ENCODE measurements around the gene SLC35E3. TPM values are rescaled to one million over a fixed set of nuclear protein-coding genes. Genes with fewer than 3 reads are reported as not detected.

Gene SLC35E3
- polyA plus RNA-seq, 1 of the 3 experiments (the other 2 are of a cell fraction): 5.7 TPM

GRCh38 chr12:68790952-68791234, 44.9 kb downstream of the SLC35E3 start:
- ChIA-PET POLR2A (no interaction called here), CTCF (no interaction called here)
- Histone ChIP-seq H4K20me1 (ENCODE audit: insufficient read depth) (no peaks in the 10 kb centered on the region), H3K9me2 (no peaks in the 10 kb centered on the region), H3K4me2 (no peak overlapping the region), H3K4me3 (ENCODE audit: low read depth in 2 of 2, low read length in 1 of 2) (no peak overlapping the region), H3K79me2 (ENCODE audit: insufficient read depth) (no peaks in the 10 kb centered on the region), H3K27ac (ENCODE audit: low read depth in 2 of 2, low read length in 1 of 2) (no peak overlapping the region), H3K9ac (no peak overlapping the region), H3K9me3 (no peaks in the 10 kb centered on the region), H3K4me1 (ENCODE audit: control insufficient read depth in 1 of 2, insufficient read depth in 2 of 2, low read depth in 1 of 2, low read length in 1 of 2) (no peaks in the 10 kb centered on the region), H2AFZ (ENCODE audit: low read depth) (no peak overlapping the region), H3K36me3 (replicated peaks in 1 of 2; ENCODE audit: control insufficient read depth in 1 of 2, insufficient read depth in 2 of 2, low read length in 1 of 2) (no peaks in the 10 kb centered on the region), H3F3A (replicated peaks; ENCODE audit: insufficient read depth) (peaks cover 12% of the 10 kb centered on the region), H3K27me3 (ENCODE audit: insufficient read depth) (no peaks in the 10 kb centered on the region)
- 61% methylated on average over 3 of the region's 3 CpGs for WGBS (ENCODE audit: low lambda C conversion rate)
- no peak for DNase-seq
- TF ChIP-seq RFX5 (IDR thresholded peaks at IDR 0.05; ENCODE audit: low read length) (no peak), YY1 (IDR thresholded peaks at IDR 0.05; ENCODE audit: low read depth) (no peak), IRF3 (IDR thresholded peaks at IDR 0.05; ENCODE audit: low read depth, low read length) (no peak), RAD21 (IDR thresholded peaks at IDR 0.05; ENCODE audit: low read length) (no peak), TCF12 (IDR thresholded peaks at IDR 0.05) (no peak), RCOR1 (IDR thresholded peaks at IDR 0.05; ENCODE audit: low read length) (no peak), GABPA (IDR thresholded peaks at IDR 0.05; ENCODE audit: low read depth) (no peak), GATA2 (CRISPR knock-in tag; IDR thresholded peaks at IDR 0.05) (no peak), FOXM1 (IDR thresholded peaks at IDR 0.05; ENCODE audit: low read depth) (no peak), FOSL2 (IDR thresholded peaks at IDR 0.05; ENCODE audit: borderline replicate concordance, low read depth) (no peak), SMC3 (IDR thresholded peaks at IDR 0.05; ENCODE audit: low read depth, low read length) (no peak), FOXJ3 (CRISPR knock-in tag; IDR thresholded peaks at IDR 0.05) (no peak), SIN3A (IDR thresholded peaks at IDR 0.05; ENCODE audit: borderline replicate concordance, low read depth, low read length) (no peak), ZBTB33 (IDR thresholded peaks at IDR 0.05; ENCODE audit: borderline replicate concordance, low read depth) (no peak)

GRCh38 chr12:68791897-68792481, 46.0 kb downstream of the SLC35E3 start:
- no peak overlapping the region for H3K27ac ChIP-seq (ENCODE audit: low read depth in 2 of 2, low read length in 1 of 2)
- ChIA-PET POLR2A (no interaction called here), CTCF (interaction anchor here (0.8 kb wide), 1 partner anchor 10 kb away, joined by 3 read pairs; no protein-coding TSS in a partner anchor)
- TF ChIP-seq PBX3 (IDR thresholded peaks at IDR 0.05) (no peak), ZBTB33 (IDR thresholded peaks at IDR 0.05; ENCODE audit: borderline replicate concordance, low read depth) (no peak), CHD2 (IDR thresholded peaks at IDR 0.05; ENCODE audit: low read length, partially characterized antibody) (no peak), USF1 (IDR thresholded peaks at IDR 0.05; ENCODE audit: borderline replicate concordance, low read depth) (no peak), POLR2AphosphoS5 (IDR thresholded peaks at IDR 0.05; ENCODE audit: low read depth, low read length) (no peak), IRF3 (IDR thresholded peaks at IDR 0.05; ENCODE audit: low read depth, low read length) (no peak), SMC3 (IDR thresholded peaks at IDR 0.05; ENCODE audit: low read depth, low read length) (no peak), MXI1 (IDR thresholded peaks at IDR 0.05; ENCODE audit: low read depth, low read length) (no peak), GABPA (IDR thresholded peaks at IDR 0.05; ENCODE audit: low read depth) (no peak), RXRA (IDR thresholded peaks at IDR 0.05; ENCODE audit: borderline replicate concordance, low read depth) (no peak)

More at GRCh38 chr12:68791897-68792481, 46.0 kb downstream of the SLC35E3 start:
- Histone ChIP-seq H4K20me1 (ENCODE audit: insufficient read depth) (no peaks in the 10 kb centered on the region), H2AFZ (ENCODE audit: low read depth) (no peak overlapping the region), H3K36me3 (replicated peaks in 1 of 2; ENCODE audit: control insufficient read depth in 1 of 2, insufficient read depth in 2 of 2, low read length in 1 of 2) (no peaks in the 10 kb centered on the region), H3K4me1 (ENCODE audit: control insufficient read depth in 1 of 2, insufficient read depth in 2 of 2, low read depth in 1 of 2, low read length in 1 of 2) (no peaks in the 10 kb centered on the region), H3K4me2 (no peak overlapping the region), H3K9me3 (no peaks in the 10 kb centered on the region), H3K79me2 (ENCODE audit: insufficient read depth) (no peaks in the 10 kb centered on the region), H3K4me3 (ENCODE audit: low read depth in 2 of 2, low read length in 1 of 2) (no peak overlapping the region), H3F3A (replicated peaks; ENCODE audit: insufficient read depth) (peaks cover 12% of the 10 kb centered on the region), H3K27me3 (ENCODE audit: insufficient read depth) (no peaks in the 10 kb centered on the region), H3K9me2 (no peaks in the 10 kb centered on the region), H3K9ac (no peak overlapping the region)
- no peak for DNase-seq
- WGBS (ENCODE audit: low lambda C conversion rate): 98% methylated on average over 2 of the region's 2 CpGs
